ENCODE data around the gene MLXIP. TPM values are rescaled to one million over a fixed set of nuclear protein-coding genes. Genes with fewer than 3 reads are reported as not detected.

MLXIP gene
- total and polyA plus RNA-seq, 7 donors, result 50.9 to 184 (median 114) TPM

DNA sequence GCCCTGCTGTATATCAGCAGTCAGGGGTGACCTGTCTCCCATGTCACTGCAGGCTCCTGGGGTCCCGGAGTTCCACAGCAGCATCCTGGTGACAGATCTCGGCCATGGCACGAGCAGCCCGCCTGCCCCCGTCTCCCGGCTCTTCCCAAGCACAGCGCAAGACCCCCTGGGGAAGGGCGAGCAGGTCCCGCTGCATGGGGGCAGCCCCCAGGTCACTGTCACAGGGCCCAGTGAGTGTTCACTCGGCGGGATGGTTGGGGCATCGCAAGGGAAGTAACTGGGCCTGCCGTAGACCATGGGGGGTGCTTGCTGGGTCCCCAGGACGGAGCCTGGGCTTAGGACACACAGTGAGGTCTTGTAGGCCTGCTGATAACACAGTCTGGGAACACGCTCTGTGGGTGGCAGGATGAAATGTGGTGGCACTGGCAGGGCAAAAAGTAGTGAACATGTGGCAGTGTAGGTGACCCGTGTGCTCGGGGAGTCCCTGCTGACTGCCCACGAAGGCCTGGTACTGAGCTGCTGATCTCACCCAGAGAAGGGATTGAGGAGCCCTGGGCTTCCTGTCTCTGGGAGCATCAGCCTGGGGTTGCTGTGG is 57.0 kb downstream of the MLXIP start:
- H3K9me3 ChIP-seq, result no peaks in the 10 kb centered on the region

DNA sequence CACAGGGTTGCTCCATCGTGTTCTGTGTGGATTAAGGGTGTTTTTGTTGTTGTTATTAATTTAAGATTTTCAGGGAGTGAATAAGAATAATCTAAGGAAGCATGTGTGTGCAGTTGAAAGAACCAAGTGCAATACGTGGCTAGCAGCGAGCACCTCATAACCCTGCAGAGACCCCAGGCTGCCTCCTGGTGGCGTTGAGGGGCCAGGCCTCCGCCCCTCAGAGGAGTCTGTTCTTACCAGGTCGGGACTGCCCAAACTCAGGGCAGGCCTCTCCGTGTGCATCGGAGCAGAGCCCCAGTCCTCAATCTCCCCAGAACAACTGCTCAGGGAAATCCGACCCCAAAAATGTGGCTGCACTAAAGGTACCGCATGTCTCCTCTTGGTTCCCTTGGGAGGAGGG is 58.7 kb downstream of the MLXIP start:
- no peak for DNase-seq
- no peak overlapping the region for H3K4me3 ChIP-seq
- peaks cover 24% of the 10 kb centered on the region for H3K4me1 ChIP-seq
- H3K27me3 ChIP-seq (ENCODE audit: insufficient read depth in 3 of 3, low read length in 2 of 3), result no peaks in the 10 kb centered on the region
- H3K27ac ChIP-seq, result peak overlapping the region; percentile 23
- peaks cover 5 to 100% of the 10 kb centered on the region in 2 donors for H3K36me3 ChIP-seq (ENCODE audit: insufficient read depth in 1 of 2, low read depth in 1 of 2)
- no peak for ATAC-seq
- no peaks in the 10 kb centered on the region for H3K9me3 ChIP-seq
- TF ChIP-seq, protein P1, sequence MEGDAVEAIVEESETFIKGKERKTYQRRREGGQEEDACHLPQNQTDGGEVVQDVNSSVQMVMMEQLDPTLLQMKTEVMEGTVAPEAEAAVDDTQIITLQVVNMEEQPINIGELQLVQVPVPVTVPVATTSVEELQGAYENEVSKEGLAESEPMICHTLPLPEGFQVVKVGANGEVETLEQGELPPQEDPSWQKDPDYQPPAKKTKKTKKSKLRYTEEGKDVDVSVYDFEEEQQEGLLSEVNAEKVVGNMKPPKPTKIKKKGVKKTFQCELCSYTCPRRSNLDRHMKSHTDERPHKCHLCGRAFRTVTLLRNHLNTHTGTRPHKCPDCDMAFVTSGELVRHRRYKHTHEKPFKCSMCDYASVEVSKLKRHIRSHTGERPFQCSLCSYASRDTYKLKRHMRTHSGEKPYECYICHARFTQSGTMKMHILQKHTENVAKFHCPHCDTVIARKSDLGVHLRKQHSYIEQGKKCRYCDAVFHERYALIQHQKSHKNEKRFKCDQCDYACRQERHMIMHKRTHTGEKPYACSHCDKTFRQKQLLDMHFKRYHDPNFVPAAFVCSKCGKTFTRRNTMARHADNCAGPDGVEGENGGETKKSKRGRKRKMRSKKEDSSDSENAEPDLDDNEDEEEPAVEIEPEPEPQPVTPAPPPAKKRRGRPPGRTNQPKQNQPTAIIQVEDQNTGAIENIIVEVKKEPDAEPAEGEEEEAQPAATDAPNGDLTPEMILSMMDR (IDR thresholded peaks at IDR 0.05), result no peak
- intact Hi-C loops (cut with DNase I), result no loop called here
- WGBS, 3 donors, result 51 to 77% (median 59%) methylated on average over 10 of the region's 10 CpGs

More for the DNA sequence above, 57.0 kb downstream of the MLXIP start:
- WGBS, 3 donors, result 95 to 97% (median 95%) methylated on average over 18 of the region's 18 CpGs
- Histone ChIP-seq H3K36me3 (ENCODE audit: insufficient read depth in 1 of 2, low read depth in 1 of 2) (peaks cover 5 to 100% of the 10 kb centered on the region in 2 donors), H3K27ac (no peak overlapping the region), H3K4me1 (peaks cover 10% of the 10 kb centered on the region), H3K27me3 (ENCODE audit: insufficient read depth in 3 of 3, low read length in 2 of 3) (no peaks in the 10 kb centered on the region), H3K4me3 (no peak overlapping the region)
- TF ChIP-seq, protein P1 (IDR thresholded peaks at IDR 0.05), result no peak
- DNase-seq (no peak), ATAC-seq (no peak)
- intact Hi-C loops (cut with DNase I), result loop anchor here in 1 of 2 donors (1.0 kb wide), 1 partner anchor 14 kb away; no protein-coding TSS in a partner anchor

DNA sequence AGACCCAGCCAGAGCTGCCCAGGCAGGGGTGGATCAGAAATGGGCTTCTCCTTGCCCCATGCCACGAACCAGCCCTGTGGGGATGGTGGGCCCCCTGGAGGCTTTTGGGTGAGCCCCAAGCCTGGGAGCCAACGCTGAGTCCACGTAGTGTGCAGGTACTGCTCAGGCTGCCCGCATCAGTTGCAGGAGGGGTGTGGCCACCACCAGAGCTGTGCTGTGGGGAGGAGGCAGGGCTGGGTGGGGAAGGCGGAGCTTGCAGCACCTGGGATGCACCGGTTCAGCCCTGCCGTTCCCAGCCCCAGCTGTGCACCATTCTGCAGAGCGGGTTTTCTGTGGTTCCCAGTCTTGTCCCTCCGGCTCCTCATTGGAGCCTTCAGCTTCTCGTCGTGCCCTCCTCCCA is 59.1 kb downstream of the MLXIP start:
- 60 to 70% (median 70%) methylated on average over 11 of the region's 11 CpGs for WGBS, 3 donors
- no peaks in the 10 kb centered on the region for H3K27me3 ChIP-seq (ENCODE audit: insufficient read depth in 3 of 3, low read length in 2 of 3)
- peaks cover 5 to 99% of the 10 kb centered on the region in 2 donors for H3K36me3 ChIP-seq (ENCODE audit: insufficient read depth in 1 of 2, low read depth in 1 of 2)
- ATAC-seq (no peak), DNase-seq (no peak)
- peaks cover 28% of the 10 kb centered on the region for H3K4me1 ChIP-seq
- intact Hi-C loops (cut with DNase I), result no loop called here
- H3K4me3 ChIP-seq, result no peak overlapping the region
- H3K9me3 ChIP-seq, result no peaks in the 10 kb centered on the region
- no peak overlapping the region for H3K27ac ChIP-seq
- TF ChIP-seq, protein P1 (IDR thresholded peaks at IDR 0.05), result no peak

DNA sequence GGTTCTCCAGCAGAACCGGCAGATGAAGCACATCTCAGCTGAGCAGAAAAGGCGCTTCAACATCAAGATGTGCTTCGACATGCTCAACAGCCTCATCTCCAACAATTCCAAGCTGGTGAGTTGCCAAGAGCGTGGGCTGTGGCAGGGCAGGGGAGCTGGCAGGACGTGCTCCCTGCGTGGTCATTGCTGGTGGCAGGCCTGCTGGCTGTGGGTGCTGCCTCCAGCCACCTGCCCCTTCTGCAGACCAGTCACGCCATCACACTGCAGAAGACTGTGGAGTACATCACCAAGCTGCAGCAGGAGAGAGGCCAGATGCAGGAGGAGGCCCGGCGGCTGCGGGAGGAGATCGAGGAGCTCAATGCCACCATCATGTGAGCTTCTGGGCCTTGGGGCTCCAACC is 59.6 kb downstream of the MLXIP start:
- ATAC-seq, result no peak
- H3K27ac ChIP-seq, result no peak overlapping the region
- 51 to 76% (median 64%) methylated on average over 11 of the region's 11 CpGs for whole genome bisulfite sequencing, 3 donors

More for the DNA sequence above, 59.6 kb downstream of the MLXIP start:
- intact Hi-C loops (cut with DNase I), result no loop called here
- H3K9me3 ChIP-seq, result no peaks in the 10 kb centered on the region
- DNase-seq, result no peak
- H3K36me3 ChIP-seq (ENCODE audit: insufficient read depth in 1 of 2, low read depth in 1 of 2), result peaks cover 7 to 99% of the 10 kb centered on the region in 2 donors
- peaks cover 33% of the 10 kb centered on the region for H3K4me1 ChIP-seq
- TF ChIP-seq, protein P1 (IDR thresholded peaks at IDR 0.05), result no peak
- no peak overlapping the region for H3K4me3 ChIP-seq
- H3K27me3 ChIP-seq (ENCODE audit: insufficient read depth in 3 of 3, low read length in 2 of 3), result no peaks in the 10 kb centered on the region

Measured in psoas muscle (tissue), 8 donors.